ENCODE data around the gene ASTN2.
A peak's percentile ranks its signal among the peaks of the same experiment; 100 is the strongest.

The ASTN2 gene

GRCh38 chr9:116499986-116500871, 914.6 kb downstream of the ASTN2 start:
- DNase-seq (ENCODE audit: low read depth) = no peak

GRCh38 chr9:116499434-116499833, 915.4 kb downstream of the ASTN2 start:
- DNase-seq (ENCODE audit: low read depth) = no peak
- no peak overlapping the region for H3K4me3 ChIP-seq (ENCODE audit: low read depth, low read length)

More at GRCh38 chr9:116499986-116500871, 914.6 kb downstream of the ASTN2 start:
- no peak for TF ChIP-seq CTCF (IDR thresholded peaks at IDR 0.05; ENCODE audit: low read depth, low read length, missing control alignments)
- no peak overlapping the region for H3K4me3 ChIP-seq (ENCODE audit: low read depth, low read length)

GRCh38 chr9:116497095-116497890, 917.6 kb downstream of the ASTN2 start:
- TF ChIP-seq CTCF (IDR thresholded peaks at IDR 0.05; ENCODE audit: low read depth, low read length, missing control alignments) = no peak
- no peak overlapping the region for H3K4me3 ChIP-seq (ENCODE audit: low read depth, low read length)
- no peak for DNase-seq (ENCODE audit: low read depth)

More at GRCh38 chr9:116499434-116499833, 915.4 kb downstream of the ASTN2 start:
- TF ChIP-seq CTCF (IDR thresholded peaks at IDR 0.05; ENCODE audit: low read depth, low read length, missing control alignments) = no peak

- no peak for DNase-seq (ENCODE audit: low read depth)
- H3K4me3 ChIP-seq (ENCODE audit: low read depth, low read length) = no peak overlapping the region
- TF ChIP-seq CTCF (IDR thresholded peaks at IDR 0.05; ENCODE audit: low read depth, low read length, missing control alignments) = no peak
These were observed 918.7 kb downstream of the ASTN2 start for GRCh38 chr9:116496167-116496566.

GRCh38 chr9:116495725-116496124, 919.1 kb downstream of the ASTN2 start:
- no peak for TF ChIP-seq CTCF (IDR thresholded peaks at IDR 0.05; ENCODE audit: low read depth, low read length, missing control alignments)
- no peak overlapping the region for H3K4me3 ChIP-seq (ENCODE audit: low read depth, low read length)
- DNase-seq (ENCODE audit: low read depth) = no peak

- DNase-seq (ENCODE audit: low read depth) = no peak
These were observed 919.8 kb downstream of the ASTN2 start for GRCh38 chr9:116494815-116495634.

More at GRCh38 chr9:116494815-116495634, 919.8 kb downstream of the ASTN2 start:
- TF ChIP-seq CTCF (IDR thresholded peaks at IDR 0.05; ENCODE audit: low read depth, low read length, missing control alignments) = peak; percentile 93
- no peak overlapping the region for H3K4me3 ChIP-seq (ENCODE audit: low read depth, low read length)

Measured in GM12864 (cell line).